NCI-H2029 treated with DMSO at 0.1 percent for 48 hours (cell line): Measurements from ENCODE around the gene WRNIP1.

Source experiments
- DNase-seq: peaks from one replicate; lab custom pipeline; 2025; lab: John Stamatoyannopoulos, UW

WRNIP1 gene

DNA sequence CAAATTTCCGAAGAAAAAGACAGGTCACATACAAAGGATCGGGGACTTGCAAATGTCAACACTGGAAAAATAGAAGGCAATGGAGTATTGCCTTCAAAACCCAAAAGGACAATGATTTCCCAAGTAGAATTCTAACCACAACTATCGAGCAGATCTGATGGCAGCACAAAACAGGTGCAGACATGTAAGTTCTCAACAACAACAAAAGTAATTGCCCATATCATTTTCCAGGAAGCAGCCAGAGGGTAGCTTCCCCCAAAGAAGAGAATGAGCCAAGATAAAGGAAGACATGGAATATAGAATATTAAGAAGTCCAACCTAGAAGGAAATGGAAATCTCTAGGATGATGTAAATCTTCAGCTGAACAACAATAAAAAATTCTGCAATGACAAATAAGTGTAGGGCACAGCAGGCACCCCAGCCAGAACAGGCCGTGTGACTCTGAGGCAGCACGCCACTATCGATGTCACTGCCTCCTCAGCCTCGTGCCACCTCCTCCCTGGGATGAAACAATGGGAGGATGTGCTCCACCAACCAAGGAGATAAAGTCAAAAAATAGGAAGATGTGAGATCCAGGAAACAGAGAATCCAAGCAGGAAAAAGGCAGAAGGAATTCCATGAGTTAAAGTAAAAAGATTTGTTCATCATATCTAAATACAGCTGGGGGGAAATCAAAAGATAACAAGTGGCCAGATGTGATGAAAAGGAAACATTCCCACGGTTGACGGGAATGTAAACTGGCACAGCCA is 42.3 kb downstream of the WRNIP1 start:
- no peak for DNase-seq

- DNase-seq: no peak
Measured at GRCh38 chr6:2809015-2809414, 43.8 kb downstream of the WRNIP1 start.

- no peak for DNase-seq
Measured at GRCh38 chr6:2810092-2810671, 45.0 kb downstream of the WRNIP1 start.

DNA sequence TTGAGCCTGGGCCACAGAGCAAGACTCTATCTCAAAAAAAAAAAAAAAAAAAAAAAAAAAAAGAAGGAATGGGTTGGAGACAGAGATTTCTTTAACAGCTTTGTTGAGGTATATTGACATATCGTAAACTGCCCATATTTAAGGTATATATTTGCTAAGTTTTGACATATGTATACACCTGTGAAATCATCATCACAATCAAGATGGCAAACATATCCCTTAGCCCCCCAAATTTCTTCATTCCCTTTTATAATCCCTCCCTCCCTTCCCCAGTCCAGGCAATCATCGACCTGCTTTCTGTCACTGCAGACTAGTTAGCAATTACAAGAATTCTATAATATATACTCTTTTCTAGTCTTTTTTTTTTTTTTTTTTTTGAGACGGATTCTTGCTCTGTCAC is 47.5 kb downstream of the WRNIP1 start:
- no peak for DNase-seq

GRCh38 chr6:2816158-2816557 is 51.0 kb downstream of the WRNIP1 start:
- no peak for DNase-seq

DNA sequence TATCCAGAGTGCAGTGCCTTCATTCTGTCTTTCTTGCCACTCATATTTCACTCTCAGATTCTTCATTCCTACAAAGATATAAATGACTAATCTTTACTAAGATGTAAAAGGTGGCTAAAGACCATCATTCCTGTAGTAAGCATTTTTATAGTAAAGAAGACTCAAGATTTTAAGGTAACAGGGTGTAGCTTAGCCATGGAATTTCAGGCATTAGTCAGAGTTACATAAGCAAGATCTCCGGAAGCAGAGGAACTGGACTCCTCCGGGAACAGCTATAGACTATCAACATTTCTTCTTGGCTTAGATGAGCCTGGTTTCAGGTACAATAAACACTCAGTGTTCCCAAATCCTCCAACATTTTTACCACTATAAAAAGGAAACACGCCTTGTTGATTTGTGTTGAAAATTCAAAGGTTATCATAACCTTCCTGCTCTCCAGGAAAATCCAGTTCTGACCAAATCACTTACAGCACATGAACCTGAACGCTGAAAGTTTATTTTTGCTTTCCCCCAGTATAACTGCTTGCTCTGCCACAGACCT is 52.8 kb downstream of the WRNIP1 start:
- DNase-seq: no peak

DNA sequence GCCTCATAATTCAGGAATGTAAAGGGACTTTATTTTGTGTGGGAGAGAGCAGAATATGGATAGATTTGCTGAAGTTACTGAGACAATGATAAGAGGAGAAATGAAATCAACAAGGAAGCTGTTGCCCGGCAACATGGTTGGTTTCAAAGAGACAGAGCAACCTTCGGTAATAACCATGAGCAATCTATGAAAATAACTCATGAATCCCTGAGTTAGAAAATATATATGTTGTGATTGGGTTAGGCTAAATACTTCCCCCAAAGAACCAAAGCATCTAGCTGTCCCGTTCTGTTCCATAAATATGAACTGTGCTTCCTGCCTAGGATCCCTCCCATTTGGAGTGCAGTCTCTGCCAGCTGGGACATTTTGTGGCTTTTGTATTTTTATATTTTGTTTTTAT is 53.4 kb downstream of the WRNIP1 start:
- no peak for DNase-seq

GRCh38 chr6:2819115-2819514 is 53.9 kb downstream of the WRNIP1 start:
- no peak for DNase-seq

- no peak for DNase-seq
Measured at GRCh38 chr6:2819978-2820377, 54.8 kb downstream of the WRNIP1 start.

- no peak for DNase-seq
Measured at GRCh38 chr6:2820415-2820814, 55.2 kb downstream of the WRNIP1 start.

DNA sequence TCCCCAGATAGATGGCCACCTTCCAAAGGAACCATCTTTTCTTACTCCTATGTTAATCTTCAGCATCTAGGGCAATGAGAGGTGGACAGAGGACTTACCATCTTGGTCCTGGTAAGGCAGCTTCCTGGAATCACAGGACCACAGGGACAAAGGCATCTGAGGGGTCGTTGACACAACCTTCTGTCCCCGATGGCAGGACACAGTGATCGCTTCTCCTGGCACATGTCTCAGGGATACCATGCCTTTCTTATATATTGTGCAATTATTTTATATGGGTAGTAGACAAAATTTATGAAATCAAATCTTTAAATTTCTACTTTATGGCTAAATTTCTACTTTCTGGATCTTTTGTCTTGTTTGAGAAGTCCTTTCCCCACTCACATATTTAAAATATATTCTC is 56.4 kb downstream of the WRNIP1 start:
- DNase-seq: no peak

DNA sequence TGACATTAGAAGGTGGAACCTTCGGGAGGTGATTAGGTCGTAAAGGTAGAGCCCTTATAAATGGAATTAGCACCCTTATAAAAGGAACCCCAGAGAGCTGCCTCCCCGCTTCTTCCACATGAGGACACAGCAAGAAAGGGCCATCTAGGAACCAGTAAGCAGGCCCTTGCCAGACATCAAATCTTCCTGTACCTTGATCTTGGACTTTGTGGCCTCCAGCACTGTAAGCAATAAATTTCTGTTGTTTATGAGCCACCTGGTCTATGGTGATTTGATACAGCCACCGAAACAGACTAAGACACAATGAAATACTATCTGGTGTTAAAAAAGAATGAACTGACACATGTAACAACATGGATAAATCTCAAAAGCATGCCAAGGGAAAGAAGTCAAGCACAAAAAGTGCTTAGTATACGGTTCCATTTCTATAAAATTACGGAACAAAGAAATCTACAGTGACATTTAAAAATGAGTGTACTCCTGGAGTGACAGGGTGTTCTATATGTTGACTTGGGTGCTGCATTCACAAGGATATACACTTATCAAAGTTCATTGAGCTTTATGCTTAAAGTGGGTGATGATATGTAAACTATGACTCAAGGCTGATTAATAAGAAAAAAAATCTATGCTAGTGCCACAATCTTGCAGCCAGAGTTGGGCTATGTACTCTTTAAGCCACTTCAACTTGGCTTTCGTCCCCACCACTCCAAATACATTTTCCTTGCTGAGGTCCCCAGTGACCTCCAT is 58.1 kb downstream of the WRNIP1 start:
- DNase-seq: no peak

GRCh38 chr6:2826131-2826530 is 60.9 kb downstream of the WRNIP1 start:
- no peak for DNase-seq

DNA sequence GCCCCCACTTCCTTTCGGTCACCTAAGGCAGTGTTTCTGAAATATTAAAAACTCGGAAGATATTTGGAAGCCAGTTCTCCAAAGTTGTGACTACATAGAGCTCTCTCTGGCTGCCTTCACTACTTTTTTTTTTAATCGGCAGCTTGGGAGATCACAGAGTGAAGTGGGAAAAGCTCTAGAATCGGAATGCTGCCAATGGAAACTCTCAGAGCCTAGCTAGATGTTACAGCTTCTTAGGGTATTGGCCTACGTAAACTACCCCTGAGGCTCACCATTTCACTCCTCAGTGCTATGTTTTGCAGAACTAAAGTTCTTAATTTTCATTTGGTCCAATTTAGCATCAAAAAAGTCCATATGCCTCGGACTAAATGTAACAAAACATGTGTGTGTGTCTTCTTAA is 61.9 kb downstream of the WRNIP1 start:
- DNase-seq: no peak

- DNase-seq: no peak
Measured at GRCh38 chr6:2828629-2829028, 63.4 kb downstream of the WRNIP1 start.

DNA sequence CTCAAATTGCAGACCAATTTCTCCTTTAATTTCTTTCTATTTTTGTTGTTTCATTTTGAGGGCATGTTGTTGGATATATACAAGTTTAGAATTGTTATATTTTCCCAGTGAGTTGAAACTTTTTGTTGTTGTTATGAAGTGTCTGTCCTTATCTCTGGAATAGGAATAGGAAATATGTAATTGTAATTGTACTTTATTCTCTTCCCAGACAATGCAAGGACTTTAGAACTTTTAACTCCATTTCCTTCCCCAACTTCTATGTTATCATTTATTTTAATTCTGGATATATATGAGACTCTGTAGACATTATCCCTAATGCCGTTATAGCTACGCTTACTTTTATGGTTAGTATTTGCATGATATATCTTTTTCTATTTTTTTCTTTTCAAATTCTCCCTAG is 64.1 kb downstream of the WRNIP1 start:
- no peak for DNase-seq

DNA sequence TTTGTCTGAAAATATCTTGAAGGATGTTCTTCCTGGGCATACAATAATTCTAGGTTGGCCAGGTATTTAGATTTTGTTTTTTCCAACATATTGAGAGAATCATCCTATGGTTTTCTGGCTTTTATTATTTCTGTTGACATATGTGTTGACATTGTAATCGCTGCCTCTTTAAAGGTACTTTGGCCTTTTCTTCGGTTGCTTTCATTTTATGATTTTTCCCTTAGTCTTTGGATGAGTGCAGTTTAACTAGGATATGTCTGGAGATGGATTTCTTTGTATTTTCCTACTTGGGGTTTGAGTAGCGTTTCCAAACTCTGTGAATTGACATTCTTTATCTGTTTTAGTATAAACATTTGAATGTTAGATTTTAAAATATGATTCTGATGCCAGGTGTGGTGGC is 65.0 kb downstream of the WRNIP1 start:
- DNase-seq: no peak

DNA sequence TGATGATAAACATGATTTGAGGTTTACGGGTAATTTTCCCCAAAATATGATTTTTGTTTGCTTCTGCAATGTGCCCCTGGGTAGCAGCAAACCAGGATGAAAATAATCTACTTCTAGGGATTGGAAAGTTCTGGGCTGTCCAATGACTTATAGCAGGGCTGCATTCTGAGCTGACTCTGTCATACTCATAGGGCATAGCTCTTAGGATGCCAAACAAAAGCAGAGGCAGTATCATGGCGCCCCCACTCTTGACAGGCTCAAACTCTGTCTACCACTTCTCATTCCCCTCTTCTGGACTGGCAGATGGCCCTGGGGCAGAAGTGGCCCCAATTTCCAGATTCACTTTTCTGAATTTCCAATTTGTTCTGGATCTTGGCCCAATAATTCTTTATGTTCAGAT is 66.2 kb downstream of the WRNIP1 start:
- DNase-seq: no peak

- no peak for DNase-seq
Measured at GRCh38 chr6:2834262-2834661, 69.1 kb downstream of the WRNIP1 start.
